GM18867 (cell line): ENCODE data around the gene RIPOR2.
"Not testable (repeated sequence)": the region's sequence is repeated elsewhere in the genome, so short reads cannot be mapped to it uniquely, and the experiment has no call there.

ENCODE experiments used
- ATAC-seq: cut with Tn5 transposase; IDR thresholded peaks from one replicate; pipeline ENCODE4 v1.9.1; 2021; ENCODE audit warnings: mild to moderate bottlenecking, moderate library complexity; ENCODE audit not compliant: unreplicated experiment

RIPOR2 gene

GRCh38 chr6:24926647-24927046 lies 9.1 kb downstream of the RIPOR2 start:
- not testable (repeated sequence) for ATAC-seq

GRCh38 chr6:24926192-24926591 lies 9.6 kb downstream of the RIPOR2 start:
- no peak for ATAC-seq

GRCh38 chr6:24925661-24926060 lies 10.1 kb downstream of the RIPOR2 start:
- ATAC-seq = no peak

- ATAC-seq = no peak
These were observed 11.0 kb downstream of the RIPOR2 start for GRCh38 chr6:24924580-24925356.

GRCh38 chr6:24923885-24924401 lies 11.8 kb downstream of the RIPOR2 start:
- ATAC-seq = no peak

GRCh38 chr6:24922814-24923213 lies 12.9 kb downstream of the RIPOR2 start:
- no peak for ATAC-seq

- no peak for ATAC-seq
These were observed 13.6 kb downstream of the RIPOR2 start for GRCh38 chr6:24922170-24922569.

GRCh38 chr6:24920136-24920535 lies 15.6 kb downstream of the RIPOR2 start:
- ATAC-seq = no peak

GRCh38 chr6:24919056-24919892 lies 16.5 kb downstream of the RIPOR2 start:
- ATAC-seq = peak; percentile 58

GRCh38 chr6:24918641-24919055 lies 17.1 kb downstream of the RIPOR2 start:
- no peak for ATAC-seq

GRCh38 chr6:24916496-24916895 lies 19.3 kb downstream of the RIPOR2 start:
- no peak for ATAC-seq

GRCh38 chr6:24915641-24916040 lies 20.1 kb downstream of the RIPOR2 start:
- no peak for ATAC-seq

- ATAC-seq = not testable (repeated sequence)
These were observed 21.7 kb downstream of the RIPOR2 start for GRCh38 chr6:24914082-24914481.

- ATAC-seq = no peak
These were observed 23.9 kb downstream of the RIPOR2 start for GRCh38 chr6:24911796-24912382.

GRCh38 chr6:24910961-24911725 lies 24.6 kb downstream of the RIPOR2 start:
- peak; percentile 35 for ATAC-seq

GRCh38 chr6:24910331-24910960 lies 25.3 kb downstream of the RIPOR2 start:
- peak; percentile 60 for ATAC-seq

GRCh38 chr6:24909241-24910216 lies 26.2 kb downstream of the RIPOR2 start:
- no peak for ATAC-seq

GRCh38 chr6:24908650-24909035 lies 27.1 kb downstream of the RIPOR2 start:
- ATAC-seq = no peak
